Measurements from ENCODE around the gene CHST3.

- no peak for TF ChIP-seq CTCF (IDR thresholded peaks at IDR 0.05)
- no peak for TF ChIP-seq POLR2AphosphoS5 (IDR thresholded peaks at IDR 0.05)
- TF ChIP-seq EP300 (IDR thresholded peaks at IDR 0.05) = no peak
- no peak for TF ChIP-seq POLR2A (IDR thresholded peaks at IDR 0.05)
Observed at GRCh38 chr10:71972746-71973695, 8.8 kb downstream of the CHST3 start.

Data from suprapubic skin (tissue), 4 donors.